ENCODE data around the gene SOX30.

DNA sequence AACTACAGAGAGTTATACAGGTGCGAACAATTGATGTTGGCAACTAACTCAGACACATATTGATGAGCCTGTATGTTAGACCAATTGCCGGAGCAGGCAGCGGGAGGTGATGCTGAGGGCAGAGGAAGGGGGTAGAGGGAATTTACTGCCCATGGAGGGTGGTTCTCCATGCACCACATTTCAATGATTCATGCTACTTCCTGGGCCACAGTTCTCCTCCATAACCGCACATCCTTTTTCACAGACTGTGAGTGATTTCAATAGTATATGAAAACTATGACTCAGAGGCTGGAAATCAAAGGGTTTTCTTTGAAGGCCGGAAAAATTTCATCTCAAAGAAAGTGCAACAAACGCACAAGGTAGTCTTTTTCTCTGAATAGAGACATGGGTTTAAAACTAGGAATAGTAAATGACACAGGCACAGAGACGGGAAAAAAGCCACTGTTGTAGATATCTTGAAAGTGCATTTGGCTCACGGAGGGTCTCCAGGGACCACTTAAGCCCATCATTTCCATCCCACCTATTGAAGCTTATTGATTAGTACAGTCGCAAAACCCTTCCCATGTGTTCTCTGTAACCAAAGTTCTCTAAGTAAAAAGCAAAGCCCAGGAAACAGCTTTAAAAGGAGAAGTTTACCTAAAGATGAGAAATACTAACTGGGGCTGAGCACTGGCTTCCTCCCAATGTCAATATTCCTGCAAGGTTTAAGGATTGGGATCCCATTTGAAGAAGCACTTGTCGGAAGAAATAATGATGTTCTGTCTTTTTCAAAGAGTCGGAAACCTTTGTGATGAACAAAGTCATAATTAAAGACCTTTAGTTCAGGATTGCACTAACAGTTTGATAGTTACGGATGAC is 48.7 kb downstream of the SOX30 start:
- TF ChIP-seq POLR2AphosphoS5 (IDR thresholded peaks at IDR 0.05; ENCODE audit: borderline replicate concordance, low read depth, low read length) (no peak), EZH2 (IDR thresholded peaks at IDR 0.05) (no peak)

Measured in SK-N-MC (cell line).